GM21619 (cell line): ENCODE measurements around the gene TMEM235.
"Not testable (repeated sequence)": the region's sequence is repeated elsewhere in the genome, so short reads cannot be mapped to it uniquely, and the experiment has no call there.

Experiments used
- ATAC-seq: cut with Tn5 transposase; IDR thresholded peaks from one replicate; pipeline ENCODE4 v1.9.1; 2021; ENCODE audit not compliant: unreplicated experiment

Gene TMEM235

DNA sequence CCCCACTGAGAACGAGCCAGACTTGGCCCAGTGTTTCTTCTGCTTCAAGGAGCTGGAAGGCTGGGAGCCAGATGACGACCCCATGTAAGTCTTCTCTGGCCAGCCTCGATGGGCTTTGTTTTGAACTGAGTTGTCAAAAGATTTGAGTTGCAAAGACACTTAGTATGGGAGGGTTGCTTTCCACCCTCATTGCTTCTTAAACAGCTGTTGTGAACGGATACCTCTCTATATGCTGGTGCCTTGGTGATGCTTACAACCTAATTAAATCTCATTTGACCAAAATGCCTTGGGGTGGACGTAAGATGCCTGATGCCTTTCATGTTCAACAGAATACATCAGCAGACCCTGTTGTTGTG is 16.7 kb upstream of the TMEM235 start:
- no peak for ATAC-seq

DNA sequence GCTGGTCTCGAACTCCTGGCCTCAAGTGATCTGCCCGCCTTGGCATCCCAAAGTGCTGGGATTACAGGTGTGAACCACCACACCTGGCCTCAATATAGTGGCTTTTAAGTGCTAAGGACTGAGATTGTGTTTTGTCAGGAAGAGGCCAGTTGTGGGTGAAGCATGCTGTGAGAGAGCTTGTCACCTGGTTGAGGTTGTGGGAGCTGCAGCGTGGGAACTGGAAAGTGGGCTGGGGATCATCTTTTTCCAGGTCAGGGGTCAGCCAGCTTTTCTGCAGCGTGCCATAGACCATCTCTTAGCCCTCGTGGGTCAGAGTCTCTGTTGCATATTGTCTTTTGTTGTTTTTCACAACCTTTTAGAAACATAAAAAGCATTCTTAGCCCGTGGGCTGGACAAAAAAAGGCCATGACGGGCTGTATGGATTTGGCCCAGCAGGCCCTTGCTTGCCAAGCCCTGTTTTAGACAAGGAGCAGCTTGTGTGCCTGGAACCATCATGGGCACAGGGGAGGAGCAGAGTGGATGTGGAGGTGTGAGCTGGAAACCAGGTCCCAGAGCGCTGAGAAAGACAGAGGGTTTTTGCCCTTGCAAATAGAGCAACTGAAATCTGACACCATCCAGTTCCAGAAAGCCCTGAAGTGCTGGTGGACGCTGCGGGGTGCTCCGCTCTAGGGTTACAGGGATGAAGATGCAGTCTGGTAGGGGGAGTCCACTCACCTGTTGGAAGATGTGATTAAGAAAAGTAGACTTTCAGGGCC is 11.9 kb upstream of the TMEM235 start:
- ATAC-seq, result no peak

DNA sequence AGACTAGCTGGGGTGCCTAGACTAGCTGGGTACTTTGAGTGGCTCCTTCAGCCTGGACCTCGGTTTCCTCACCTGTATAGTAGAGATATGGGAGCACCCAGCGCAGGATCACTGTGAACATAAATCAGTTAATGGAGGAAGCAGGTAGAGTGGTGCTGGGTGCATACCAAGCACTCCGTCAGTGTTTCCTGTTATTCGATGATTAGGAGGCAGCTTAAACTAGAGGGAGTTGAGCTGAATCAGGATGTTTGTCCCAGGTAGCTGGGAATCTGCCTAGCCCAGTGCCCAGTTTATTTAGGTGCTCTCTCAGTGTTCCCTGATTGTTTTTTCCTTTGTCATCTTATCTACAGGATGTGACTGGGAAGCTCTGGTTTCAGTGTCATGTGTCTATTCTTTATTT is 8.4 kb upstream of the TMEM235 start:
- no peak for ATAC-seq

DNA sequence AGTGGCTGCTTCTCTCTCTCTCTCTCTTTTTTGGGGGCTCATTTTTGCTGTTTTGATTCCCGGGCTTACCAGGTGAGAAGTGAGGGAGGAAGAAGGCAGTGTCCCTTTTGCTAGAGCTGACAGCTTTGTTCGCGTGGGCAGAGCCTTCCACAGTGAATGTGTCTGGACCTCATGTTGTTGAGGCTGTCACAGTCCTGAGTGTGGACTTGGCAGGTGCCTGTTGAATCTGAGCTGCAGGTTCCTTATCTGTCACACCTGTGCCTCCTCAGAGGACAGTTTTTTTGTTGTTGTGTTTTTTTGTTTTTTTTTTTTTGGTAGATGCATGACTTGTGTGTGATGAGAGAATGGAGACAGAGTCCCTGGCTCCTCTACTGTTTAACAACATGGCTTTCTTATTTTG is 7.7 kb upstream of the TMEM235 start:
- no peak for ATAC-seq

DNA sequence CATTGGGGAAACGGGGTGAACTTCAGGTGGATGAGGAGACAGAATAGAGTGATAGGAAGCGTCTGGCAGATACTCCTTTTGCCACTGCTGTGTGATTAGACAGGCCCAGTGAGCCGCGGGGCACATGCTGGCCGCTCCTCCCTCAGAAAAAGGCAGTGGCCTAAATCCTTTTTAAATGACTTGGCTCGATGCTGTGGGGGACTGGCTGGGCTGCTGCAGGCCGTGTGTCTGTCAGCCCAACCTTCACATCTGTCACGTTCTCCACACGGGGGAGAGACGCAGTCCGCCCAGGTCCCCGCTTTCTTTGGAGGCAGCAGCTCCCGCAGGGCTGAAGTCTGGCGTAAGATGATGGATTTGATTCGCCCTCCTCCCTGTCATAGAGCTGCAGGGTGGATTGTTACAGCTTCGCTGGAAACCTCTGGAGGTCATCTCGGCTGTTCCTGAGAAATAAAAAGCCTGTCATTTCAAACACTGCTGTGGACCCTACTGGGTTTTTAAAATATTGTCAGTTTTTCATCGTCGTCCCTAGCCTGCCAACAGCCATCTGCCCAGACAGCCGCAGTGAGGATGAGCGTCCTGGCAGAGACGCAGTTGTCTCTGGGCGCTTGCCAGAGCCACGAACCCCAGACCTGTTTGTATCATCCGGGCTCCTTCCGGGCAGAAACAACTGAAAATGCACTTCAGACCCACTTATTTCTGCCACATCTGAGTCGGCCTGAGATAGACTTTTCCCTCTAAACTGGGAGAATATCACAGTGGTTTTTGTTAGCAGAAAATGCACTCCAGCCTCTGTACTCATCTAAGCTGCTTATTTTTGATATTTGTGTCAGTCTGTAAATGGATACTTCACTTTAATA is 7.0 kb upstream of the TMEM235 start:
- ATAC-seq, result no peak

DNA sequence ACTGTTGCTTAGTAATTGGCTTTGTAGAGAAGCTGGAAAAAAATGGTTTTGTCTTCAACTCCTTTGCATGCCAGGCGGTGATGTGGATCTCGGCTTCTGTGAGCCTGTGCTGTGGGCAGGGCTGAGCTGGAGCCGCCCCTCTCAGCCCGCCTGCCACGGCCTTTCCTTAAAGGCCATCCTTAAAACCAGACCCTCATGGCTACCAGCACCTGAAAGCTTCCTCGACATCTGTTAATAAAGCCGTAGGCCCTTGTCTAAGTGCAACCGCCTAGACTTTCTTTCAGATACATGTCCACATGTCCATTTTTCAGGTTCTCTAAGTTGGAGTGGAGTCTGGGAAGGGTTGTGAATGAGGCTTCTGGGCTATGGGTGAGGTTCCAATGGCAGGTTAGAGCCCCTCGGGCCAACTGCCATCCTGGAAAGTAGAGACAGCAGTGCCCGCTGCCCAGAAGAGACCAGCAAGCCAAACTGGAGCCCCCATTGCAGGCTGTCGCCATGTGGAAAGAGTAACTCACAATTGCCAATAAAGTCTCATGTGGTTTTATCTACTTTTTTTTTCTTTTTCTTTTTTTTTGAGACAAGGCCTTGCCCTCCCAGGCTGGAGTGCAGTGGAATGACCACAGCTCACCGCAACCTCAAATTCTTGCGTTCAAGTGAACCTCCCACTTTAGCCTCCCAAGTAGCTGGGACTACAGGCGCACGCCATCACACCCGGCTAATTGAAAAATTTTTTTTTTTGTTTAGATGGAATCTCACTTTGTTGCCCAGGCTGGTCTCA is 6.2 kb upstream of the TMEM235 start:
- ATAC-seq, result no peak

DNA sequence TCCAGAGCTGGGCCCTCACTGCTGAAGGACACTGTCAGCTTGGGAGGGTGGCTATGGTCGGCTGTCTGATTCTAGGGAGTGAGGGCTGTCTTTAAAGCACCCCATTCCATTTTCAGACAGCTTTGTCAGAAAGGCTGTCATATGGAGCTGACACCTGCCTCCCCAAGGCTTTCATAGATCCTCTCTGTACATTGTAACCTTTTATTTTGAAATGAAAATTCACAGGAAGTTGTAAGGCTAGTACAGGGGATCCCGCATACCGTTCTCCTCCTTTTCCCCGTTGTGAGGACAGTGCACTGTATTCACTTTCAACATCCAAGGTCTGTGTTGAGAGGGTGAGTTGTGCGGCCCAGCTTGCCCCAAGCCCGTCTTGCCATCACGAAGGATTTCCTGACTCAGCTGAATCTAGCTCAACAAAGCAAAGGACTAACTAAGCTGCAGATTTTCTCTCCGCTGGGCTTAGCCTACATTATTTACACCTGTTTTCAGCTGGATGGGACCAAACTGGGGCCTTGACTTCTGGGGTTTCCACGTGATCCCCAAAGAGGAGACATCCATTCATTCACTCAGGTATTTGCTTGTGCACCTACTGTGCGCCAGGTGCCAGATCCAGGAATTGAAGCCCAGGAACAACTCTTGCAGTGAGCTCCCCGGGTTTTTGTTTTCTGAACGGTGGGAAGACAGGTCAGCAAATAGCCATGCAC is 5.2 kb upstream of the TMEM235 start:
- ATAC-seq, result no peak

DNA sequence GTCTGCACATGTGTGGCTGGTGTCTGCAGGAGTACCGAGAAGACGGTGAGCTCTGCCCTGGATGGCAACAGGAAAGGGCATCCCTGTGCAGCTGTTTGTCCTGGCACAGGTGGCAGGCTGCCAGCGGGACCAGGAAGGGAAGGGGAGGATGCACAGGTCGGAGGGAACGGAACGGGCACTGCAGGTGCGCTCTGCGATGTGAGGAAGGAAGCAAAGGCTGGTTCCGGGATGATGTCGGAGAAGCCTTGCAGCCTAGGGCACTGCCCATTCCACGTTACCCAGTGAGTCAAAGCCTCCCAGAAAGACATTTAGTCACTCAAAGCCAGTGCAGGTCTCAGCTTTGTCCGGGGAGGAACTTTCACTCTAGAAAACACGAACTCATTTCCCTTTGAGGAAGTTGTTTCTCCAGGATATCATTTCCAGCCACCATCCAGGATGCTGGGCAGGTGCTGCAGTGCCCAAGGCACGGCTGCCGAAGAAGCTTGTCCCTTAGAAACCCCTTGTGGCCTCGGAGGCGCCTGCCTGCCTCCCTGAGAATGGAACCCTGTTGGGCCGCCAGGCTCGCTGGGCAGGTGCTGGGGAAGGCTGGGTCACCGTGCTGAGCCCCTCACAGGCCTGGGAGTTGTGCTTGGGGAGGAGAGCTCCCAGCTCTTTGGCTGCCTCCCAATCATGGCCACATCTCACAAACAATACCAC is 4.5 kb upstream of the TMEM235 start:
- no peak for ATAC-seq

DNA sequence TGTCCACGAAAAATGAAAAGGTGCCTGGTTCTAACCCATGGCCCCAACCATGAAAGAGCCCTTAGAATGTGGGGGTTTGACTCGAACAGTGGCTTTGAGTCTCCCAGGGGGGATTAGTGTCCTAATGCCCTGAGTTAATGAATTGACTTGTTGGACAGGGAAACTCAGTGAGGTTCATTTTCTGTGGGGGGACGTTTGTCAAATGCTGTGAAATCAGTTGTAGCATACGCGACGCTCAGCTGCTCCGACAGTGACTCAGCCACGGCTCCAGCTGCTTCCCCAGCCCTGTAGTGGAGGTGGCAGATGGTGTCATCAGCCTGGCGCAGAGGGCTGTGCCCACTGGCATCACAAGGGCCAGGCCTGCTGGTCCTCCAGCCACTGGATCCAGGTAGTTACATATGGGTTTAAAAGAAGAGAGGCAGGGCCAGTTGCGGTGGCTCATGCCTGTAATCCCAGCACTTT is 3.9 kb upstream of the TMEM235 start:
- ATAC-seq, result no peak

DNA sequence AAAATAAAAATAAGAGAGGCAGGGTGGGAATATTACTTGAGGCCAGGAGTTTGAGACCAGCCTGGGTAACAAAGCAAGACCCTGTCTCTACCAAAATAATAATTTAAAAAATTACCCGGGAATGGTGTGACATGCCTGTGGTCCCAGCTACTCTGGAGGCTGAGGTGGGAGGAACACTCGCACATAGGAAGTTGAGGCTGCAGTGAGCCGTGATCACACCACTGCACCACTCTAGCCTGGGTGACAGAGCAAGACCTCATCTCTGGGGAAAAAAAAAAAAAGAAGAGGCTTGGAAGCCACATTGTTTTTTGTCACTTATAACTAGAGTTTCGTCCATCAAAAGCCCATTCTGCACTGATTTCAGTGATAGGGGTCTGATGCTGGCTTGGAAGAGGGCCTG is 3.3 kb upstream of the TMEM235 start:
- ATAC-seq, result no peak

DNA sequence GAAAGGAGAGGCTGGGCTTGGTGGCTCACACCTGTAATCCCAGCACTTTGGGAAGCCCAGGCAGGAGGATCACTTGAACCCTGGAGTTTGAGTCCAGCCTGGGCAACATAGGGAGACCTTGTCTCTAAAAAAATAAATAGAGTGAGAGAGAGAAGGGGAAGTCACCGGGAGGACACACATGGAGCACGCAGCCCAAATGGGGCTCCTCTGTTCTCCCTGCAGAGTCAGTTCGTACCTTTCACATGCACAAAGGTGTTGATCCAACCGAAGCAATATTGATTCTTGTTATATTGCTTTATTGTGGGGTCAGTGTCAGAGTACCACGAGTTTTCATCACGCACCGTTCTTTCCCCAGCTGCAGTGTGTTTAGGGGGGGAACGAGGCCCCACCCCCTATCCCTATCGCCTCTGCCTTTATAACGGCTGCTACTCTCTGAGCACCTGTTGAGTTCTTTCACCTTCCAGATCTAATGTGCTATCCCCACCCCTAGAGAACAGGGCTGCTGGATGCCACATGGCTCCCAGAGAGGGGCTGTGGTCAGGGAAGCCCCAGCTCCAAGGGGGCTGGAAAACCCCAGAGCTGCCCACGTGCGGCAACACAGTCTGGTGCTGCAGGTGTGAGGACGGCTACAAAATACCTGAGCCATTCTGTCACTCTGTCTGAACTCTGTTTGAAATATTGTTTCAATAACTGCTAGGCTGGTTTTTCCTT is 1.0 kb upstream of the TMEM235 start:
- ATAC-seq, result no peak

DNA sequence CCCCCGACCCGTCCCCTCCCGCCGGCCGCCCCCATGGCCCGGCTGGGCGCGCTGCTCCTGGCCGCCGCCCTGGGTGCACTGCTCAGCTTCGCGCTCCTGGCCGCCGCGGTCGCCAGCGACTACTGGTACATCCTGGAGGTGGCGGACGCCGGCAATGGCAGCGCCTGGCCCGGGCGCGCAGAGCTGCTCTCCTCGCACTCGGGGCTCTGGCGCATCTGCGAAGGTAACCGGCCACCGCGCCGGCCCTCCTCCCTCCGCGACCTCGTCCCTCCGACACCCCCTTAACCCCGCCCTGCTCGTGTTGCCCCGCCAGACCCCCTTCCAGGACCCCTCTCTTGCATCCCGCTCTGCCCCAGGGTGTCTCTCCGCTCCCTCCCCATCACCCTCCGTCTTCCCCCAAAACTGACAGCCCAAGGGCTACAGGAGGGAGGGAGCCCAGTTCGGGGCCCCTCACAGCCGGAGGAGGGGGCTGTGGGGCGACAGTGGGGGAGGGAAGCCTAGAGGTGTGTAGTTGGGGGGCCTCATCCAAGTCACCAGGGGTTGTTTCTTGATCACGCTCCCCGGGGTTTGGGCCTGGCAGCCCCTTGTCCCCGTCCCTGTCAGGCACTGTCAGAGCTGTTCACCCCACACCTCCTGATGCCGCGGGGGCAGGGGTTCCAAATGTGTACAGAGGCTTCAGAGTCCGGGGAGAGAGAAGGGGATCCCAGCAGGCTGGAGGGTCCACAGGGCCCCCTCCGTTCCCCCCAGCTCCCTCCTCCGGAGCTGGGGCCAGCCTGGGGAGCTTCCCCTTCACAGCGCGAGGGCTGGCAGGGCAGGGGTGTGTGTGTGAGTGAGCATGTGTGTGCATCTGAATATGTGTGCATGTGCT is 794 bp downstream of the TMEM235 start:
- no peak for ATAC-seq

DNA sequence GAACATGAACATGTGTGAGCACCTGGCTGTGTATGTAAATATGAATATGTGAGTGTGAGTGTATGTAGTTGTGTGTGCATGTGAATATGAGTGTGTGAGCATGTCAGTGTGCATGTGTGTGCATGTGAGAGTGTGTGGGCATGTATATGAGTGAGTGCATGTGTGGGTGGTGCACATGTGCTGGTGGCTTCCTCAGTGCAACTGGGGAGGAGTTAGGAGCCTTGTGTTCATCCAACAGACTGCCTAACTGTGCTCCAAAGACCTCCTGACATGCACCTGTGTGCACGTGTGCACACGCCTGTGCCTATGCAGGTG is 1.4 kb downstream of the TMEM235 start:
- ATAC-seq, result no peak

DNA sequence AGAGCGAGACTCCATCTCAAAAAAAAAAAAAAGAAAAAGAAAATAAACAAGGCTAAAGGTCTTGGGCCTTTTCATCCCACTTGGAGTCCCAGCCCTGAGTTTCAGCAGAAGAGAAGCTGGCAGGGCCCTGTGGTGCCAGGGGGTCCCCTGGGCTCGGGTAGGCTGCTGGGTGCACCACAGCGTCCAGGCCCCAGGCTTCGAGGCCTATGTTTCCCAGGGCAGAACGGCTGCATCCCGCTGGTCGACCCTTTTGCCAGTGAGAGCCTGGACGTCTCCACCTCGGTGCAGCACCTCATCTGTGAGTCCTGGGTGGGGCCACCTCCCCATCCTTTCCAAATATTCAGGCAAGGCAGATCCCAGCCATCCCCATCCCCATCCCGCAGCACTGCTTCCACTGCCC is 2.2 kb downstream of the TMEM235 start:
- ATAC-seq, result no peak

DNA sequence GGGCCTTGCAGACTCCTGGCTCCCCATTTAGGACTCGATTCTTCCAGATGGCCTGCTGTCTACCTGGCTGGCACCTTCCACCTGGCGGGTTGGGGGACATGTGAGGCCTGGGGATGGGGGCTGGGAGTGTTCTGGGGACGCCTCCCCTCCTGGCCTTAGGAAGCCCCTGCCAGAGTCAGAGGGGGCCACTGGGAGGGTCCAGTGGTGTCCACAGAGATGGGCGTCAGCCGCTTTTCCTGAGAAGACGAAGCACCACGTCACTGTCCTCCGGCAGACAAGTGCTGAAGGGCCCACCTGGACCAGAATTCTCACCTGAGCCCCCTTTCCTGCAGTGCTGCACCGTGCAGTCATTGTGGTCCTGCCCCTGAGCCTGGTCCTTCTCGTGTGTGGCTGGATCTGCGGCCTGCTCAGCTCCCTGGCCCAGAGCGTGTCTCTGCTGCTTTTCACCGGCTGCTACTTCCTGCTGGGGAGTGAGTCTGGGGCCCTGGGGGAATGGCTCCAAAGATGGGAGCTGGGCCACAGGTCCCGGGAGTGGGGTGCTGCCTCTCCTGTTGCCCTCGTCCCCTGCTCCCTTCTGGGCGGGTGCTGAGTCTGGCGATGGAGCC is 2.9 kb downstream of the TMEM235 start:
- no peak for ATAC-seq

DNA sequence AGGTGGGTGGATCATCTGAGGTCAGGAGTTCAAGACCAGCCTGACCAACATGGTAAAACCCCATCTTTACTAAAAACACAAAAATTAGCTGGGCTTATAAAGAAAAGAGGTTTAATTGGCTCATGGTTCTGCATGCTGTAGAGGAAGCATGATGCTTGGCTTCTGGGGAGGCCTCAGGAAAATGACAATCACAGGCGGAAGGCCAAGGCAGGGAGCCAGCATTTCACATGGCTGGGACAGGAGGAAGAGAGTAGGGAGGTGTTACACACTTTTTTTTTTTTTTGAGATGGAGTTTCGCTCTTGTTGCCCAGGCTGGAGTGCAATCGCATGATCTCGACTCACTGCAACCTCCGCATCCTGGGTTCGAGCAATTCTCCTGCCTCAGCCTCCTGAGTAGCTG is 3.6 kb downstream of the TMEM235 start:
- not testable (repeated sequence) for ATAC-seq

DNA sequence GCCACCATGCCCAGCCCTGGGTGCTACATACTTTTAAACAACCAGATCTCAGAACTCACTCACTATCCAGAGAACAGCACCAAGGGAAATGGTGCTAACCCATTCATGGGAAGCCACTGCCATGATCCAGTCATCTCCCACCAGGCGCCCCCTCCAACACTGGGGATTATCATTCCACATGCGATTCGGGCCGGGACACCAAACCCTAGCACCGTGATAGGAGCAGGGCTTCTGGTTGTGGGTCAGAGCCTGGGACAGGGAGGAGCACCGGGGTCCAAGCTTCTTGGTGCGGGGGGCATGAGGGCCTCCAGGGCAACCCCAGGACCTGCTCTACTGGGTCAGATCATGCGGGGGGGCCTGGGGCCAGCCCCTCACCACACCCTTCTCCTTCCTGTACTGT is 4.5 kb downstream of the TMEM235 start:
- no peak for ATAC-seq

DNA sequence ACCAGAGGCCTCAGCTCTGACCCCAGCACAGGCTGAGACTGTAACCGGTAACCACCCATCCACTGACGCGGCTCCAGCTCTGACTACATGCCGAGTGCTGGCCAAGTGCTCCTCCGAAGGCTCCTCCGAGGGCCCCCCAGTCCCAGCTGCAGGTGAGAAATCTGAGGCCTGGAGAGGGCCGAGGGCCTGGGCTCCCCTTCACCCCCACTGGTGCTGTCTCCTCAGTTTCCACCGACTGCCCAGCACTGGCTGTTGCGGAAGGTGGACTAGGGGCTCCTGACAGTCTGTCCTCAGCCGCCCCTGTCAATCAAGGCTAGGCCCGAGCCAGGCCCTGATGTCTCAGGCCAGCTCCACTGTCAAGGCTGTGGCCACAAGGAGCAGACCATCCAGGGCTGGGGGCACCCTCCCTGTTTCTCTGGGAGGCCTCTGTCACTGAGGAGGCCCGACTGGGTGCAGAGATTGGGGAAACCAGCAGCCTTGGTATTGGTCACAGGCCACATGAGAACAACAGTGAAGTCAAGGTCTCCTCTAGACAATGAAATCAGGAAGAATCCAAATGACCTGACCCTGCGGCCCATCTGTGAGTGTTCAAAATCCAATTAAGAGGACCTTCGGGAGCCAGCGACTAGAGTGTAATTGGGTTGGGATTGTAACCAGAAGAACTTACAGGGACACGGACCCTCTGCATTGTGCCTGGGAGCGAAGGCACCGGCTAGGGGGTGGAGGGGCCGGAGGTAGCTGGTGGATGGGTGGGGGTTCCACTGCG is 5.1 kb downstream of the TMEM235 start:
- no peak for ATAC-seq
